RWPE2 (cell line): ENCODE measurements around the gene KIF6.
A peak's percentile ranks its signal among the peaks of the same experiment; 100 is the strongest.

Source experiments
- ATAC-seq: fragments of 200-7000 bp; cut with Tn5 transposase; 3 replicates; pipeline ENCODE4 v1.9.1; 2021; ENCODE audit warnings: low read depth
- DNase-seq: peaks from one replicate; pipeline ENCODE4 v3.0.0-alpha.2; 2020; ENCODE audit warnings: low spot score
- H3K27ac ChIP-seq: fragments of 450-650 bp; 2 replicates; pipeline ENCODE4 v1.5.1; 2017; ENCODE audit warnings: mild to moderate bottlenecking; ENCODE audit not compliant: poor library complexity, severe bottlenecking
- H3K27me3 ChIP-seq: fragments of 250-450 bp; sonication (Bioruptor Pico); 2 replicates; pipeline ENCODE4 v1.5.1; 2021; ENCODE audit warnings: mild to moderate bottlenecking, moderate library complexity; ENCODE audit not compliant: insufficient read depth, poor library complexity, severe bottlenecking
- H3K36me3 ChIP-seq: fragments of 250-450 bp; sonication (Bioruptor Pico); 2 replicates; pipeline ENCODE4 v1.5.1; 2020; ENCODE audit warnings: low read depth, mild to moderate bottlenecking, moderate library complexity
- H3K4me1 ChIP-seq: fragments of 250-450 bp; sonication (Bioruptor Pico); 2 replicates; pipeline ENCODE4 v1.5.1; 2021; ENCODE audit warnings: mild to moderate bottlenecking, moderate library complexity; ENCODE audit not compliant: insufficient read depth, poor library complexity, severe bottlenecking
- H3K4me3 ChIP-seq: fragments of 250-450 bp; sonication (Bioruptor Pico); 2 replicates; pipeline ENCODE4 v1.5.1; 2021; ENCODE audit warnings: mild to moderate bottlenecking, moderate library complexity; ENCODE audit not compliant: severe bottlenecking
- H3K9me3 ChIP-seq: fragments of 250-450 bp; sonication (Bioruptor Pico); 2 replicates; pipeline ENCODE4 v1.5.1; 2021; ENCODE audit warnings: mild to moderate bottlenecking, moderate library complexity; ENCODE audit not compliant: severe bottlenecking
- CTCF ChIP-seq: fragments of 450-650 bp; IDR thresholded peaks from one replicate; pipeline ENCODE4 v1.5.1; 2017; ENCODE audit warnings: mild to moderate bottlenecking, moderate library complexity; ENCODE audit not compliant: poor library complexity, severe bottlenecking

The KIF6 gene

GRCh38 chr6:39282774-39283173 is 442.4 kb downstream of the KIF6 start:
- Histone ChIP-seq H3K27ac (no peak overlapping the region), H3K9me3 (no peaks in the 10 kb centered on the region), H3K36me3 (no peaks in the 10 kb centered on the region), H3K4me3 (no peak overlapping the region), H3K4me1 (peaks cover 9% of the 10 kb centered on the region), H3K27me3 (no peaks in the 10 kb centered on the region)
- ATAC-seq (no peak), DNase-seq (no peak)
- TF ChIP-seq CTCF = no peak

- peaks cover 9% of the 10 kb centered on the region for H3K4me1 ChIP-seq
- H3K36me3 ChIP-seq = no peaks in the 10 kb centered on the region
- no peaks in the 10 kb centered on the region for H3K27me3 ChIP-seq
- TF ChIP-seq CTCF = no peak
- ATAC-seq (no peak), DNase-seq (no peak)
- no peak overlapping the region for H3K27ac ChIP-seq
- H3K4me3 ChIP-seq = no peak overlapping the region
- H3K9me3 ChIP-seq = no peaks in the 10 kb centered on the region
These were observed 443.8 kb downstream of the KIF6 start for GRCh38 chr6:39281312-39281980.

GRCh38 chr6:39280247-39280731 is 444.9 kb downstream of the KIF6 start:
- Histone ChIP-seq H3K4me3 (no peak overlapping the region), H3K4me1 (peaks cover 9% of the 10 kb centered on the region), H3K27ac (peak overlapping the region; percentile 57), H3K27me3 (no peaks in the 10 kb centered on the region), H3K9me3 (no peaks in the 10 kb centered on the region), H3K36me3 (no peaks in the 10 kb centered on the region)
- DNase-seq (no peak), ATAC-seq (peak; percentile 91)
- TF ChIP-seq CTCF = no peak
